Mesothelial cell of epicardium (in vitro differentiated cells): ENCODE data around the gene PBX4. TPM values are rescaled to one million over a fixed set of nuclear protein-coding genes. Genes with fewer than 3 reads are reported as not detected.

Experiments used
- DNase-seq, 2 experiments: peaks; one replicate each; pipeline ENCODE4 v3.0.0; 2021; ENCODE audit warnings: low spot score in 2 of 2; ENCODE audit not compliant: unreplicated experiment in 2 of 2
- H3K27ac Mint-ChIP-seq: 2 replicates; pipeline ENCODE4 v1.8.0; 2021; ENCODE audit warnings: mixed read lengths
- H3K27me3 Mint-ChIP-seq: 2 replicates; pipeline ENCODE4 v1.8.0; 2021; ENCODE audit warnings: low read depth, mixed read lengths
- H3K36me3 Mint-ChIP-seq: 2 replicates; pipeline ENCODE4 v1.8.0; 2021; ENCODE audit warnings: mixed read lengths
- H3K4me1 Mint-ChIP-seq: 2 replicates; pipeline ENCODE4 v1.8.0; 2021; ENCODE audit warnings: mixed read lengths
- H3K4me3 Mint-ChIP-seq: 2 replicates; pipeline ENCODE4 v1.8.0; 2021; ENCODE audit warnings: mild to moderate bottlenecking, moderate library complexity, mixed read lengths
- H3K9me3 Mint-ChIP-seq: 2 replicates; pipeline ENCODE4 v1.8.0; 2021; ENCODE audit warnings: mixed read lengths
- CTCF ChIP-seq: fragments of 200-600 bp; sonication (generic); IDR thresholded peaks from one replicate; pipeline ENCODE4 v1.5.0; 2021; ENCODE audit warnings: antibody characterized with exemption; ENCODE audit not compliant: unreplicated experiment
- total RNA-seq: library from RNA; stranded (reverse); gene quantifications from 3 replicates; pipeline ENCODE4 v1.2.1, GENCODE V29; 2021

Gene PBX4
- total RNA-seq, 1 donor from 2014 or later = 12.8 TPM

- Mint-ChIP-seq H3K4me3 (no peak overlapping the region), H3K36me3 (no peaks in the 10 kb centered on the region), H3K27ac (peak overlapping the region; percentile 67), H3K27me3 (no peaks in the 10 kb centered on the region), H3K9me3 (no peaks in the 10 kb centered on the region), H3K4me1 (peaks cover 20% of the 10 kb centered on the region)
- TF ChIP-seq CTCF = no peak
- DNase-seq = no peak
These were observed 69.3 kb downstream of the PBX4 start for GRCh38 chr19:19548915-19549759.

GRCh38 chr19:19547674-19548336 is 70.7 kb downstream of the PBX4 start:
- peaks cover 20% of the 10 kb centered on the region for H3K4me1 Mint-ChIP-seq
- H3K9me3 Mint-ChIP-seq = no peaks in the 10 kb centered on the region
- H3K36me3 Mint-ChIP-seq = no peaks in the 10 kb centered on the region
- no peak for TF ChIP-seq CTCF
- no peak for DNase-seq
- H3K27ac Mint-ChIP-seq = no peak overlapping the region
- no peak overlapping the region for H3K4me3 Mint-ChIP-seq
- H3K27me3 Mint-ChIP-seq = no peaks in the 10 kb centered on the region

- no peak for DNase-seq
- H3K27ac Mint-ChIP-seq = no peak overlapping the region
- H3K36me3 Mint-ChIP-seq = no peaks in the 10 kb centered on the region
- peaks cover 24% of the 10 kb centered on the region for H3K4me1 Mint-ChIP-seq
- TF ChIP-seq CTCF = no peak
- H3K27me3 Mint-ChIP-seq = no peaks in the 10 kb centered on the region
- H3K4me3 Mint-ChIP-seq = no peak overlapping the region
- no peaks in the 10 kb centered on the region for H3K9me3 Mint-ChIP-seq
These were observed 71.7 kb downstream of the PBX4 start for GRCh38 chr19:19546751-19547162.

- Mint-ChIP-seq H3K27me3 (no peaks in the 10 kb centered on the region), H3K4me1 (peaks cover 21% of the 10 kb centered on the region), H3K36me3 (no peaks in the 10 kb centered on the region), H3K9me3 (no peaks in the 10 kb centered on the region), H3K4me3 (no peak overlapping the region), H3K27ac (no peak overlapping the region)
- TF ChIP-seq CTCF = no peak
- DNase-seq = no peak
These were observed 72.8 kb downstream of the PBX4 start for GRCh38 chr19:19545707-19546106.

GRCh38 chr19:19544954-19545591 is 73.4 kb downstream of the PBX4 start:
- H3K27me3 Mint-ChIP-seq = no peaks in the 10 kb centered on the region
- DNase-seq = no peak
- peaks cover 16% of the 10 kb centered on the region for H3K4me1 Mint-ChIP-seq
- no peaks in the 10 kb centered on the region for H3K9me3 Mint-ChIP-seq
- no peak overlapping the region for H3K27ac Mint-ChIP-seq
- no peak for TF ChIP-seq CTCF
- H3K4me3 Mint-ChIP-seq = no peak overlapping the region
- H3K36me3 Mint-ChIP-seq = no peaks in the 10 kb centered on the region
